Fibroblast of upper back skin (primary cell): Measurements from ENCODE around the gene NPBWR2.
A peak's percentile ranks its signal among the peaks of the same experiment; 100 is the strongest.

Experiments
- DNase-seq: peaks from one replicate; pipeline ENCODE4 v3.0.0-alpha.2; 2013

NPBWR2 gene, protein sequence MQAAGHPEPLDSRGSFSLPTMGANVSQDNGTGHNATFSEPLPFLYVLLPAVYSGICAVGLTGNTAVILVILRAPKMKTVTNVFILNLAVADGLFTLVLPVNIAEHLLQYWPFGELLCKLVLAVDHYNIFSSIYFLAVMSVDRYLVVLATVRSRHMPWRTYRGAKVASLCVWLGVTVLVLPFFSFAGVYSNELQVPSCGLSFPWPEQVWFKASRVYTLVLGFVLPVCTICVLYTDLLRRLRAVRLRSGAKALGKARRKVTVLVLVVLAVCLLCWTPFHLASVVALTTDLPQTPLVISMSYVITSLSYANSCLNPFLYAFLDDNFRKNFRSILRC

DNA sequence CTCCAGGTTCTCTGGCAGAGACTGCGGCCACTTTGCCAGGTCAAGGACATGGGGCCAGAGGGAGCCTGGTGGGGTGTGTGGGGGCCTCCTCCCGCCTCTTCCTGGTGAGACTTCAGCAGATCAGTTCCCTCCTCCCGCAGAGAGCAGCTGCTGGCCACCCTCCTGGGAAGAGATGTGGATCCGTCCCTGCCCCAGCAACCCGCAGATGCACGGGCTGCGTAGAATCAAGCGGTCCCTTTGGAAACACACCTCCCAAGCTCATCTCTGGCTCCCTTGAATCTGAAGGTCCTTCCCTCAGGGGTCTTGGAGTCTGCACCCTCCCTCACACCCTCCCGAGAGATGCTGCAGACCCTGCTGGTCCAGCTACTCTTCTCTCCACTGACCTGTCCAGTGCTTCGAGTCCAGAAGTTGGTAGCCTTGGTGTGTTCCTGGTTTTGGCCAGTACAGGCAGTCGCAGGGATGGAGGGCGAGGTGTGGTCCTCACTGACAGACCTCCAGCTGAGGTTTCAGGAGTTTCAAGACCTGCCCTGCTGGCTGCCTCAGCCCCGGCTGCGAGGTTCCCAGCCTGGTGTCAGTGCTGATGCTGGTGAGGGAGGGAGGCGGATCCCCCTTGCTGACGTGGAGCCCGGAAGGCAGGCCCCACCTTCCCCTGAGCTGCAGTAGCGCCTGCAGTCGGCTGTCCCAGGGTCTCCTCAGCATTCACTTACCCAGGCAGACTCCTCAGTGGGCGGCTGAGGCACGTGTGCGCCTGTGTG lies at the start of gene NPBWR2:
Gene NPBWR2, minus strand, starts transcription at position 585 of the 755 bp plus-strand sequence. CDS start 734 bp downstream, outside the sequence.
- DNase-seq: no peak

DNA sequence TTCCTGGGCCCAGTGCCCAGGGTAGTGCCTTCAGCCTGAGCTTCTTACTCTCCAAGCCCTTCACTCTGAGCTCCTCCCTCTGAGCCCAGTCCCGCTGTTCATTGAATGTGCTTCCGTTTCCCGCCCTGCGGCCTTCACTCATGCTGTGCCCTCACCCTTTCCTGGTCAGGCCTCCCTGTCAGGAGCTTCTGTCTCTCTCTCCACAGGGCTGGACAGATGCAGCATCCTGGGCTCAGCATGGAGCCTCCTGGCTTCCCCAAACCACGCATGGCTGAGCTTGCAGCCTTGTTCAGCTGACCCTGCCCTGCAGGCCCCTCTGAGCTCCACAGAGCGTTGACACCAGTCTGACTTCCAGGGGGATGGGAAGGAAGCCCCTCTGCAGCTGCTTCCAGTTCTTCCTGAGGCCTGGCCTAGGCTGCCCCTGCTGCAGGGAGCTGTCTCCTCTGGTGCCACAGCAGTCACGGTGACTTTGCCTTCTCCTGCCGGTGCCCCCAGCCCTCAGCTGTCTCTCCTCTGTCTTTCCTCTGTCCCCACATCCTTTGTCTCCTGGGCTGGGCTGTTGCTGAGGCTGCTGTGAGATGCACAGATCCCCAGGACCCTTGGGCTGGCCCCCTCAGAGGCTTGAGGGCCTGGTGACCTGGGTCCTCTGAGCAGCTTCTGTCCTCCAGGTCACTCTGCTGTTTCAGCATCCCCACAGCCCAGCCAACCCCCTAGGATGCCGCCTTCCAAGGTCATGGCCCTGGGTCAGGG lies 48.9 kb upstream of the NPBWR2 start:
- no peak for DNase-seq

DNA sequence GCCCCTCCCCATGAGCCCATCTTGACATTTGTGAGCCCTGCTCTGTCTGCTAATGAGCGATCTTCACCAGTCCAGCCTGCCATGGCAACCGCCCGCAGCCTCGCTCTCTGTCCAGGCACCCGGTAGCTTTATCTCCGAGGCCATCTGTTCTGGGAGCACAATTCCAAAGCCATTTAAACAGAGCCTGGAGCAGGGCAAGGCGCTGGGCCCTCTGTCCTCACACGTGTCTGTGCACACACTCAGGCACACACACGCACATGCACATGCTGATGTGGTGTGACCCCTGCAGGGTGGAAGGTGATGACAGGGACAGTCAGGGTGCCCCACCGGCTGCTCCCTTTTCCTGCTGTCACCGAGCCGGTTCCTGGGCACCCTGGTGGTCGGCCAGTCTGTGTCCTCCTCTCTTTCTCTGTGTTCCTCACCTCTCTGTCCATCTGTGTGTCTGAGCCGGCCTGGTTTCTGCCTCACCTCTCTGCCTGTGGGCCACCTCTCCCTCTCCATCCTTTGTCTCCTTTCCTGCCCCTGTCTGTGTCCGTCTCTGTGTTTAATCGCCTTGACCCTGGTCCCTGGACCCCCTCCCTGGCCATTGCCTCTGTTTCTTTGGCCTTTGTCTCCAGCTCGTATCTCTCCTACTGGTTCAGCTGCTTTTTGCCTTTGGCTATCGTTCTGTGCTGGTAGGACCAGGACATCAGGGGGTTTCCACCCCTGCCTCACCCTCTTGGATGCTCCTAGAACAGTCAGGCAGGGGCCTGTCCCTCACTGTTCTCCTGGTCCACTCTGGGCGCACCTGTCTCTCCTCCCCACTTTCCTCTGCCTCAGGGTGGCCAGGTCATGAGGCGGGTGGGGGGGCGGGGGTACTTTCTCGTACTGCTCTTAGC lies 48.1 kb upstream of the NPBWR2 start:
- no peak for DNase-seq

DNA sequence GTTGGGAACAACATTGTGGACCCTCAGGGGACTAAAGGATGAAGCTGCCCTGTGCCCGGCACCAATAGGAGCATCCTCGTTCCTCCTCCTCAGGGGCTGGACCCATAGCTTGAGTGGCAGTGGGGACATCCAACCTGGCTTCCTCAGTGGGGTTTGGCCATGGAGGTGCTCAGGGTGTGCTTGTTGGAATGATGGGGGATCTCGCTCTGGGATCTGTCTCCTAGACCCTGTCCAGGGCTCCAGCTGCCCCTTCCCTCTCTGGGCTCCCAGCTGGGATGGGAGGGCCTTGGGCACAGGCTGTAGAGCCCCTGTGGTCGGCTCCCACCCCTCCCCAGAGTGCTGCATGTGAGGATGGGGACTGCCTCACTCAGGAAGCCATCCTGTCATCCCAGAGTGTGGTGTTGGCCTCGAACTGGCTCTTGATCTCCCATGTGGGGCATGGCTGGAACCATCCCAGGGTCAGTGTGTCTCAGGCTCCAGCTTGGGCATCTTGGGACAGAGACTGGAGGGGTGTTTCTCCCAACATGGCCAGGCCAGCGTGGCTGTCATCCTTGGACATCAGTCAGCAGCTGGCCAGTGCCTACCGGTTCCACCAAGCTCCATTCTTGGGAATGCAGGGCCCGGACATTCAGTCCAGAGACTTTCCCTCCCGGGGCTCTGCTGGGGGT lies 47.4 kb upstream of the NPBWR2 start:
- DNase-seq: no peak

DNA sequence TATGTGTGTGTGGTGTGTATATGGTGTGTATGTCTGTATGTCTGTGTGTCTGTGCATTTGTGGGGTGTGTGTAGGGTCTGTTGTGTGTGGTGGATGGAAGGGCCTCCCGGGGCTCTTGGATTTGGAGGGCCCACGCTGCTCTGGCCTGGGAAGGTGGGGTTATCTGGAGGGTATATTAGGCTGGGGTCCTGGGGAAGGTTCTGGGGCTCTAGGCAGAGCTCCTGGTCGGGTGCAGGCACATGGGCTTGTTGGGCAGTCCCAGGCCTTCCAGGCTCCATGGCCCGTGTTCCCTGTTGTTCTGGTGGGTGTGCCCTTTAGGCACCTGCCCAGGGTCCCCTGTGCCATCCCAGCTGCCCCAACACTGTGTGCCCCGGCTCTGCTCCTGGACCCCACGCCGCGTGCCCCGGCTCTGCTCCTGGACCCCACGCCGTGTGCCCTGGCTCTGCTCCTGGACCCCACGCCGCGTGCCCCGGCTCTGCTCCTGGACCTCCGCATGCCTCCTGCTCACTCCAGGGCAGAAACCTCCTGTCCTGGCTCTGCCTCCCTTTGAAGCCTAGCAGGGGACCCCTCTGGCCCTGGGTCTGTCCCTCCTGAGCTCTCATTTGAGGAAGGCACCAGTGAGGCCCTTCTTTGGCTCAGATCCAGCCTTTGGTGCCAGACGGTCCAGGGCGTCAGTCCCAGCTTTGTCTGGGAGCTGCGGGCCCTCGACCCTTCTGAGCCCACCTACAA lies 46.7 kb upstream of the NPBWR2 start:
- DNase-seq: no peak

DNA sequence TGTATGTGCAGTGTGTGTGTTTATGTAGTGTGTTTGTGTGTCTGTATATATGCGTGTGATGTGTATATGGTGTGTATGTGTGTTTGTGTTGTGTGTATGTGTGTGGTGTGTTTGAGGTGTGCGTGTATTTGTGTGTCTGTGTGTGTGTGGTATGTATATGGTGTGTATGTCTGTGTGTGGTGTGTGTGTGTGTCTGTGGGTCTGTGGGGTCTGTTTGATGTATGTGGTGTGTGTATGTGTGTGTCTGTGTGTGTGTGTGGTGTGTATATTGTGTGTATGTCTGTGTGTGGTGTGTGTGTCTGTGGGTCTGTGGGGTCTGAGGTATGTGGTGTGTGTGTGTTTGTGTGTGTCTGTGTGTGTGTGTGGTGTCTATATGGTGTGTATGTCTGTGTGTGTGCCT lies 46.0 kb upstream of the NPBWR2 start:
- DNase-seq: no peak

DNA sequence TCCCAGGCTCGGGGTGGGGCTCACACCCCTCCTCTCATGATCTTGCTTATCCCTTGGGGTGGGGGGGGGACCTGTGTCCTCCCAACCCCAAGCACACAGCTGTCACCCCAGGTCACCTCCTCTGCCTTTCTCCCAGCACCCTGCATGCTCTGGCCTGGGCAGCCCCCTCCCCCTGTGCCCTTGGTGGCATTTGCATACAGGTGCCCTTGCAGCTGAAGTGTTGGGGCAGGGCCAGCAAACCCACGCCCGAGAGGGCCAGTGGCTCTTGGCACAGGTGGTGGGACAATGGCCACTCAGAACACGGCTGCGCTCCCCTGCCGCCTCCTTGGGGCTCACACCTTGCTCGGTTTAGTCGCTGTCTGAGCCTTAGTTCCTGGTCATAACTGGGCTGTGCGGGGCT lies 45.5 kb upstream of the NPBWR2 start:
- DNase-seq: no peak

DNA sequence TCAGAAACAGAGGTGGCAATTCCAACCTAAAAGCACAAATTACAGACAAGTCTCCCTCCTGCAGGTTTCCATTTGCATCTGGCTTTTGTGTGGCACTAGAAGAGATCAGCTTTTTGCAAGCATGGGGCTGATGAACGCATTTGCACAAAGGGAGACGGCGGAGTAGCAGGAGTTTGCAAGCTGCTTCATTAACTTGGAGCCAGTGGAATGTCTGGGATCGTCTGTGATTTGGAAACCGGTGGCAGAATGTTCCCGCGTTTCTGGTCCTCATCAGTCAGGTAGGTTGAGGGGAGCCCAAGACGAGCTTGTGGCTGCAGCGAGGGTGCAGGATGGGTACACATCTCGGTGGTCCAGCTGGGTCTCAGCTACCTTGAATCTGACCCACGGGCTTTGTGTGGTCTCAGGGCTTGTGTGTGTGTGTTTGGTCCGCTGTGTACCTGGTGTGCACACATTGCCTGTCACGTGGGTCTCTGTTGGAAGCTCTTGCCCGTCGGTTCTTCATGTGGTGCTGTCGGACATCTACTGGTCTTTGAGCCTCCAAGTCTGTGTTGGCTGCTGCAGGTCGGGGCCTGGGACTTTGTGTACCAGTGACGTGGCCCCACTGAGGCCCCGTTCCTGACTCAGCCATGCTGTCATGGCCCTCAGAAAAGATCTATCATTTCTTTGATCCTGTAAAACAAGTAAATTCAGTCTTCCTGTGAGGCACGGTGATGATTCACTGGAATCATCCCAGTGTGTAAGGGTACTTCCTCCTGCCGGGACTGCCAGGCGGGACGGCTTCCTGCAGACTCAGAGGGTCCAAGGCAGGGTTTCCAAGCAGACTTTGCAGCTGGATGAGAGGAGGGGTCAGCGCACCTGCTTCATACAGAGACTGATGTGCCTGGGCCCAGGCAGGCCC lies 44.5 kb upstream of the NPBWR2 start:
- peak; percentile 10 for DNase-seq

DNA sequence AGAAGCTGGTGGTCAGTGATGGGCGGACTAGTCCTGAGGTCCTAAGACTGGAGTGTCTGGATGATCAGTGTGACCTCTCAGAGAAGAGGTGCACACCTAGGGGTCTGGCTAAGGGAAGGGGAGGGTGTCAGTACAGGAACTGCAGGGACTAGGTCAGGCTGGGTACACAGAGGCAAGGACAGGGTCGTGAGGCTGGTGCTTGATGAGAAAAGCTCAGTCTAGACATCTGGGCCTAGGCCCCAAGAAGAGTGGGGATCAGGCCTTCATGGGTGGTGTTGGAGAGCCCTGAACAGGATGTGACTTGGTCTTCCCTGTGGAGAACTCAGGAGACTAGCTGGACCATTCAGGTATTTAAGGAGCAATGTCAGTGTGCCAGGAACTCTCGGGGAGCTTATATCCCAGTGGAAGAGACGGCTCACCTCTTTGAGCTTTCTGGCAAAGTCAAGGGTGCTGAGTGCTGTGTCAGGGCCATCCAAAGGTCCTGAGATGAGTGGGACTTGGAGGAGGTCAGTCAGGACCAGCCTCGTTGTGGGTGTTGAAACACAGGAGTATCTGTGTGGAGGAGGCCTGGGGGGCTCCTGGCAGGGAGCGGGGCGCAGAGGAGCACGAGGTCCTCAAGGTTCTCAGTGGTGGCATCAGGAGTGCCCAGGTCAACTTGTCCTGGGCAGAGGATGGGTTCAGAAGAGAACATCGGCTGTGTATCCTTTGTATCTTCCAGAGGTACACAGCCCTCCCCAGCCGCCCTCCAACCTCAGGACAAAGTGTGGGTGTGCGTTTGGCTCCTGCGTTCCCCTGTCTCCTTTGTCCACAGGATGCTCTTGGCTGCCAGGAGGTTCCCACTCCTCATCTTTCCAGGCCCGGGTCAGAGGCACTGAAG lies 43.6 kb upstream of the NPBWR2 start:
- DNase-seq: no peak

DNA sequence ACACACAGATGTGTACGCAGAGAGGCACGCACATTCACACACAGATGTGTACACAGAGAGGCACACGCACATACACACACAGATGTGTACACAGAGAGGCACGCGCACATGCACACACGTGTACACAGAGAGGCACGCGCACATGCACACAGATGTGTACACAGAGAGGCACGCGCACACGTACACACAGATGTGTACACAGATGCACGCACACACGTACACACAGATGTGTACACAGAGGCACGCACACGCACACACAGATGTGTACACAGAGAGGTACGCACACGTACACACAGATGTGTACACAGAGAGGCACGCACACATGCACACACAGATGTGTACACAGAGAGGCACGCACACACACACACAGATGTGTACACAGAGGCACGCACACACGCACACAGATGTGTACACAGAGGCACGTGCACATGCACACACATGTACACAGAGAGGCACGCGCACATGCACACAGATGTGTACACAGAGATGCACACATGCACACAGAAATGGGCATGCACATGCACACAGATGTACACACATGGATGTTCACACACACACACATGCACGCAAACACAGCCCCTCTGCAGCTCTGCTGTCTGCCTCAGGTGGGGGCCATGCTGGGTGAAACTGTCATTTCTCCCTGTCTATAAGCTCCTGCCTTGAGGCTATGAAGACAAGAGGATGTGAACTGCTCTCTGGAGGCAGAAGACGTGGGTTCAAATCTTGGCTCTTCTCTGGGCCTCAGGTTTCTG lies 42.6 kb upstream of the NPBWR2 start:
- DNase-seq: no peak

DNA sequence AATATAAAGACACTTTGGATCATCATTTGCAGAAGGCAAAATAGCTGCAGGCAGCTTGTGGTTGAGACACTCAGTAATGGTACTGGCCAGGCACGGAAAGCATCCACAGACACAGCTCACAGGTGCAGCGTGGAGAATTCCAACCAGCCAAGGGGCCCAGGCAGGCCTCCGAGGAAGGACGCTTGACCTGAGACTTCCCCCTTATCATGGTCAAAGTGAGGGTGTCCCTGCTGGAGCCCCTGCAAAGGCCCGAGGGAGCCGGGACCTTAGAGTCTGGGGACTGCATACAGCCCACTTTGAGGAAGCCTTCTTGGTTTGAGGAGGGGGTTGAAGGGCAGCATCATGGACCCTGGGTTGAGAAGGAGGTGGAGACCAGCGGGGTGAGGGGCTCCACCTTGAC lies 41.8 kb upstream of the NPBWR2 start:
- no peak for DNase-seq

DNA sequence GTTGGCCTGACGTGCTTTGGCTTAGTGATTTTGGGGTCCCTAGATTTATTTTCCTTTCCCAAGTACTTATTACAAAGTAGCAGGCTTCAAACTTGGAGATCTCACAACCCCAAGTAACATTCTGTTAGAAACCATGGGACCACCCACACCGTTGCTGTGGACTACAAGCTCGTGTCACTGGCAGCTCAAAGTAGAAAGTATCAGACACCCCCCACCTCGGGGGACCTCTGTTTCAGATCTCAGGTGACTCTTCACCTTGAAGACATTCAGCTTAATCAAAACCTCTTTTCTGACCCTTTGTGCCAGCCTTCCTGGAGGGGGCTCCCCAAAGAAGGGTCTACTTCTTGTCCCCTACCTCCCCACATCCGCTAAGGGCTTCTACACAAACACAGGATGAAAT lies 41.2 kb upstream of the NPBWR2 start:
- DNase-seq: no peak

DNA sequence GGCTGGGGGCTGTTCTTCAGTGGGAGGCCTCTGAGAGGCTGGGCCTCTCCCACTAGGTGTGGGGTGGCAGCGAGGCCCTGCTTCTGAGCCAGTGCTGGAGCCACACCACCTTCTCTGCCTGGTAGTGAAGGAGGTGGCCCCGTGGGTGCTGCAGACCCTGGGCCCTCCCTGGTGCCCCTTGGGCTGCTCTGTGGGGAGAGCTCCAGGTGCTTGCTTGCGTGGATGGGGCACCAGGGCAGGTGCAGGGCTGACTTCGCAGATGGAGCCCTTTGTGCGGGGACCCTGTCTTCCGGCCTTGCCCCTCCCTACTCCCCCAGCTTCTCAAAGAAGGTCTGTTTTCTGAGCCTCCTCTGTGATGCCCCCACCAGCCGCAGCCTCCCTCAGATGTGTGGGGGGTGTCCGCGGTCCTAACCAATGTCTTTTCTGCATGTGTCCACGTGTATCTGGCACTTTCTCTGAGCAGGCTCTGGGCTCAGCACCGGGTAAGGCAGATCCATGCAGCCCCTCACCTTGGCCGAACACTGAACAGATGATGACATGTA lies 39.6 kb upstream of the NPBWR2 start:
- no peak for DNase-seq

DNA sequence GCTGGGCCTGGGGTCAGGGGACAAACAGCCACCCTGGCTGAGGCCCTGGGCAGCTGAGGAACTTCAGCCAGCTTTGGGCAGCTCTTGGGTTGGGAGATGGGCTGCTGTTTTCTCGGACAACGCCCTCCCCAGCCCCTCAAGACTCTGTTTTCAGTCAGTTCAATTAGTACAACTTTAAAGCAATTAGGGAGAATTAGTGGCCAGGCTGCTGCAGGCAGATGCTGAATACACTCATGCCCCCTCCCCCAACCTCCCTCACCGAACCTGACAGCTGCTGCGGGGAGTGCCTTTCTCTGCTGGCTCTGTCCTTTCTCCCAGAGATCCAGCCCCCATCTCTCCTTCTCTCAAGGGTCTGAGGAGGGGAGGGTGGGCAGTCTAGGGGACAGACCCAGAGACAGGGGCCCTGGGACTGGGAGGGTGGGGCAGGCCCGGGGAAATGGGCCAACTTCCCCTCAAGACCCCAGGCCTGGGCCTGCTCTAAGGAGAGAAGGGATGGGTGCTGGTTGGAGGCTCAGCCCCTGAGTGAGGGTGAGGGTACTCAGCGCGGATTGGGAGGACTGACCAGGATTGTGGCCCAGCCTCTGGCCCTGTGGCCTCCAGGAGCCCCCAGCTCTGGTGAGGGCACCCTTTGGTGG lies 39.1 kb upstream of the NPBWR2 start:
- DNase-seq: no peak

DNA sequence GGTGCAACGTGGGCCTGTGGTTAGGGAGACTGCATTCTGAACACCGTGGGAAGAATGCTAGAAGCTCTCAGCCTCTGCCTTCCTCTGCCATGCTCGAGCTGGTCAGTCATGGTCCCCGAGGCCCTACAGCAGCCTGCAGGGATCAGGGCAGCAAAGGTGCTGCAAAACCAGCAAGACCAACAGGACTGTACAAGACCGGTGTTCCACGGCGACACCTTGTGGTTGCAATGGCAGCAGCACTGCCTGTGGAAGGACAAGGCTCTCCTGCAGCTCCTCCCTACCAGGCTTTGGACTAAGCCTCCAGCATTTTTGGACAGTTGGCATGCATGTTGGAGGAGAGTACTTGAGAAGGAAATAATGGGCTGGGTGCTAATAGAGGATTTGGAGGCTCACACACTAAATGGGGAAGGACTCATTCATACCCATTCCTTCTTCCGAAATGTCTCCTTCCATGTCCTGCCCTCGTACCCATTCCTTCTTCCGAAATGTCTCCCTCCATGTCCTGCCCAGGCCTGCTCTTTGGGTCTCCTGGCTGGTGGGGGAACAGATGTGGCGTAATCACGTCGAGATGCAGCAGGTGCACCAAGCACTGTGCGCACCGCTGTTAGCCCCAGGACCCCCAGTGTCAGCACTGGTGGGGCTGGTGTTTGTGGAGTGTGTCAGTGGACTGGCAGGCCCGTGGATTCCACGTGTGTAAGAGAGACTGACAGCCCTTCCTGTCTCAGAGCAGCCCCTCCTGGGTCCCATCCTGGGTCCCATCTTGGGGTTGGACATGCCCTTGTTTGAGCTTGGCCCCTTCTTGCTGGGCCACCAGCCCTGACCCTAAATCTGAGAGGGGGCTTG lies 38.3 kb upstream of the NPBWR2 start:
- no peak for DNase-seq

DNA sequence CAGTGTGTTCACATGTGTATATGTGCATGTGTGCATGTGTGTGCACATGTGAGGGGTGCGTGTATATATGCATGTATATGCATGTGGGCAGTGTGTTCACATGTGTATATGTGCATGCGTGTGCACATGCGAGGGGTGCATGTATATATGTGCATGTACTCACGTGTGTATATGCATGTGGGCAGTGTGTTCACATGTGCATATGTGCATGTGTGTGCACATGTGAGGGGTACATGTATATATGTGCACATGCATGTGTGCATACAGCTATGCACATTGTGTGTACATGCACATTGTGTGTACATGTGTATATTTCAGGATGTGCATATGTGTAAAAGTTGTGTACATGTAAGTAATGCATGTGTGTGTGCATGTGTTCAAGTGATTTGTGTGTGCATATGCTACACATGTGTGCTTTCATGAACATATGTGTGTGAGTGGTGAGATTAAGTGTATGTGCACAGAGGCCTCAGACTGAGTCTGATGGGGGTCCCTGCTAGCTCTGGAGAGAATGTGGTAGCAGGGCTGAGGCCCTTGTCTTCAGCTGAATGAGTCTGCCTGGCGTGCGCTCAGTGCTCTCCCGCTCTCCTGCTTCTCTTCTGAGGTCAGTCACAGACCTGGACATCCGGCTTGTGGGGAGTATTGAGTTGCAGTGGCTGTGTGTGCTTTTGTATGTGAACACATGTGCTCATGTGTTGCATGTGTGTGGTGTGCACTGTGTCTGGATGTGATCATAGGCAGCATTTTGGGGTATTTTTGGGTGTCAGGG lies 37.0 kb upstream of the NPBWR2 start:
- DNase-seq: no peak
